ENCODE results near the gene WHAMM. TPM values are rescaled to one million over a fixed set of nuclear protein-coding genes. Genes with fewer than 3 reads are reported as not detected.

The WHAMM gene
- total RNA-seq, 1 donor from 2014 or later = 9.9 TPM

GRCh38 chr15:82849556-82850512 is 40.4 kb downstream of the WHAMM start:
- H3K4me1 ChIP-seq = peaks cover 12% of the 10 kb centered on the region
- H3K27ac ChIP-seq = peak overlapping the region; percentile 32
- intact Hi-C loops (cut with DNase I) = no loop called here
- no peaks in the 10 kb centered on the region for H3K9me3 ChIP-seq
- TF ChIP-seq CTCF (IDR thresholded peaks at IDR 0.05) = peak; percentile 66
- H3K36me3 ChIP-seq = peaks cover 5% of the 10 kb centered on the region
- DNase-seq (peak; percentile 84), ATAC-seq (peak; percentile 91 to 92)
- H3K4me3 ChIP-seq = peak overlapping the region; percentile 17
- no peaks in the 10 kb centered on the region for H3K27me3 ChIP-seq (ENCODE audit: low read depth)

- intact Hi-C loops (cut with DNase I) = no loop called here
These were observed 41.3 kb downstream of the WHAMM start for GRCh38 chr15:82850731-82851130.

GRCh38 chr15:82851306-82851850 is 42.0 kb downstream of the WHAMM start:
- no peak for DNase-seq
- TF ChIP-seq CTCF (IDR thresholded peaks at IDR 0.05) = no peak

More at GRCh38 chr15:82850731-82851130, 41.3 kb downstream of the WHAMM start:
- peaks cover 5% of the 10 kb centered on the region for H3K36me3 ChIP-seq
- ATAC-seq (no peak), DNase-seq (no peak)
- H3K9me3 ChIP-seq = no peaks in the 10 kb centered on the region
- H3K27me3 ChIP-seq (ENCODE audit: low read depth) = no peaks in the 10 kb centered on the region
- no peak overlapping the region for H3K4me3 ChIP-seq
- H3K4me1 ChIP-seq = peaks cover 16% of the 10 kb centered on the region
- H3K27ac ChIP-seq = no peak overlapping the region
- TF ChIP-seq CTCF (IDR thresholded peaks at IDR 0.05) = no peak

GRCh38 chr15:82851981-82852511 is 42.6 kb downstream of the WHAMM start:
- intact Hi-C loops (cut with DNase I) = no loop called here
- no peak for TF ChIP-seq CTCF (IDR thresholded peaks at IDR 0.05)
- H3K4me3 ChIP-seq = no peak overlapping the region
- DNase-seq (no peak), ATAC-seq (no peak)
- H3K27ac ChIP-seq = no peak overlapping the region
- no peaks in the 10 kb centered on the region for H3K9me3 ChIP-seq
- H3K4me1 ChIP-seq = peaks cover 19% of the 10 kb centered on the region
- H3K27me3 ChIP-seq (ENCODE audit: low read depth) = no peaks in the 10 kb centered on the region
- peaks cover 5% of the 10 kb centered on the region for H3K36me3 ChIP-seq

More at GRCh38 chr15:82851306-82851850, 42.0 kb downstream of the WHAMM start:
- H3K4me1 ChIP-seq = peaks cover 19% of the 10 kb centered on the region
- intact Hi-C loops (cut with DNase I) = no loop called here
- no peaks in the 10 kb centered on the region for H3K27me3 ChIP-seq (ENCODE audit: low read depth)
- no peaks in the 10 kb centered on the region for H3K9me3 ChIP-seq
- H3K27ac ChIP-seq = no peak overlapping the region
- no peak for ATAC-seq
- H3K4me3 ChIP-seq = no peak overlapping the region
- peaks cover 5% of the 10 kb centered on the region for H3K36me3 ChIP-seq

GRCh38 chr15:82852941-82853561 is 43.6 kb downstream of the WHAMM start:
- DNase-seq = no peak
- no peak for ATAC-seq
- Histone ChIP-seq H3K27me3 (ENCODE audit: low read depth) (no peaks in the 10 kb centered on the region), H3K4me3 (no peak overlapping the region), H3K36me3 (peaks cover 5% of the 10 kb centered on the region), H3K4me1 (peaks cover 19% of the 10 kb centered on the region), H3K27ac (no peak overlapping the region), H3K9me3 (no peaks in the 10 kb centered on the region)
- TF ChIP-seq CTCF (IDR thresholded peaks at IDR 0.05) = no peak
- intact Hi-C loops (cut with DNase I) = no loop called here

All from lower lobe of right lung (tissue), 2 donors.